ENCODE measurements around the gene CLMP. TPM values are rescaled to one million over a fixed set of nuclear protein-coding genes. Genes with fewer than 3 reads are reported as not detected.

CLMP gene
- total and polyA plus RNA-seq, 9 of the 15 experiments (the other 6 are each of a cell fraction or from before 2014, with no cell fraction given) = 0.02 to 0.15 (median 0.03) TPM; not detected in 6

DNA sequence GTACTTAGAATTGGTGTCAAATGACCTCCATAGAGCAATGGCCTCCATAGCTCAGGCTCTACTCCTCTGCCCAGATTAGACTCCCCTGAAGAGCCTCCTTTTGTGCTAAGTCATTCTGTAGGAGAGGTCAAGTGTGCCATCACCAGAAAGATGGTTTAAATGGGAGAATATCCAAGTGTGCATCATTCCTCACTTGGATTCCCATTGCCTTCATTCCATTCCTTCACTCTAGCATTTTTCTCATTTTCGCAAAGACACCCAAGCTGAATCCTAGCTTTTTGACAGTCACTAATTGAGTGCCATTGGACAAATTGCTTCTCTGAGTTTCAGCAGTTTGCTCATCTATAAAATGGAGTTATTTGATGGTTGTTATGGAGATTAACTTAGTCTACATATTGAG is 16.9 kb downstream of the CLMP start (continued):
- TF ChIP-seq ZBTB7A (IDR thresholded peaks at IDR 0.05; ENCODE audit: borderline replicate concordance, control insufficient read depth, low read depth, low read length) (no peak), CBX3 (IDR thresholded peaks at IDR 0.05; ENCODE audit: borderline replicate concordance in 1 of 2, low read length in 2 of 2) (no peak)
- TF ChIP-seq, protein P1, sequence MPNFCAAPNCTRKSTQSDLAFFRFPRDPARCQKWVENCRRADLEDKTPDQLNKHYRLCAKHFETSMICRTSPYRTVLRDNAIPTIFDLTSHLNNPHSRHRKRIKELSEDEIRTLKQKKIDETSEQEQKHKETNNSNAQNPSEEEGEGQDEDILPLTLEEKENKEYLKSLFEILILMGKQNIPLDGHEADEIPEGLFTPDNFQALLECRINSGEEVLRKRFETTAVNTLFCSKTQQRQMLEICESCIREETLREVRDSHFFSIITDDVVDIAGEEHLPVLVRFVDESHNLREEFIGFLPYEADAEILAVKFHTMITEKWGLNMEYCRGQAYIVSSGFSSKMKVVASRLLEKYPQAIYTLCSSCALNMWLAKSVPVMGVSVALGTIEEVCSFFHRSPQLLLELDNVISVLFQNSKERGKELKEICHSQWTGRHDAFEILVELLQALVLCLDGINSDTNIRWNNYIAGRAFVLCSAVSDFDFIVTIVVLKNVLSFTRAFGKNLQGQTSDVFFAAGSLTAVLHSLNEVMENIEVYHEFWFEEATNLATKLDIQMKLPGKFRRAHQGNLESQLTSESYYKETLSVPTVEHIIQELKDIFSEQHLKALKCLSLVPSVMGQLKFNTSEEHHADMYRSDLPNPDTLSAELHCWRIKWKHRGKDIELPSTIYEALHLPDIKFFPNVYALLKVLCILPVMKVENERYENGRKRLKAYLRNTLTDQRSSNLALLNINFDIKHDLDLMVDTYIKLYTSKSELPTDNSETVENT (CRISPR knock-in tag; IDR thresholded peaks at IDR 0.05) = no peak

DNA sequence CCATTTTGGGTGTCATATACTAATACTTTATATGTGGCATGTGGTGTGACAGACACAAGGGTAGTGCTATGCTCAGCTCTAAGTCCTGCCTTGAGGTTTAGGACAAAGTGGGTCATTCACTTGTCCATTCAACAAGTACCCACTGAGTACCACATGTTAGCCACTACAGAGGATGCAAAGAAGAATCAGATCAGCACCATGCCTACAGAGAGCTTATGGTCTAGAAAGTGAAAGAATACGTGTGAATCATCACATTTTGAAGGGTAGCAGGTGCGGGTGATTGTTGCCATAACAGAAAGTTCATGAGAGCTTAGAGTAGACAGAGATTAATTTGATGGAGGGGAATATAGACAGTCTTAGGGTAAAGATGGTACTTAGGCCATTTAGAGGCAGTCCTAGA is 18.3 kb downstream of the CLMP start:
- in situ Hi-C loops (cut with MboI) = no loop called here
- Histone ChIP-seq H3K79me2 (ENCODE audit: control insufficient read depth, insufficient read depth, low read length) (no peaks in the 10 kb centered on the region), H2AFZ (ENCODE audit: low read depth, low read length) (no peak overlapping the region), H3K4me2 (ENCODE audit: insufficient read depth, low read length) (no peak overlapping the region), H3K27me3 (ENCODE audit: control insufficient read depth in 2 of 2, insufficient read depth in 2 of 2, low read length in 2 of 2) (peaks cover 0 to 14% of the 10 kb centered on the region in 2 experiments; a peak in 2 of 5 replicates), H3K9me1 (ENCODE audit: control insufficient read depth, insufficient read depth, low read length) (no peaks in the 10 kb centered on the region), H3K9ac (ENCODE audit: insufficient read depth in 1 of 2, low read depth in 2 of 2, low read length in 2 of 2) (no peak overlapping the region), H3K4me3 (no peak overlapping the region), H3K4me1 (replicated peaks in 1 of 2; ENCODE audit: control insufficient read depth in 2 of 2, insufficient read depth in 2 of 2, low read length in 2 of 2) (no peaks in the 10 kb centered on the region), H3K9me3 (replicated peaks; ENCODE audit: control insufficient read depth, insufficient read depth, low read depth, low read length) (no peaks in the 10 kb centered on the region), H3K36me3 (ENCODE audit: control insufficient read depth, insufficient read depth, low read length) (no peaks in the 10 kb centered on the region), H3K27ac (ENCODE audit: extremely low read depth, low read depth, low read length) (no peak overlapping the region), H4K20me1 (replicated peaks; ENCODE audit: control insufficient read depth, insufficient read depth, low read length) (no peaks in the 10 kb centered on the region)
- intact Hi-C loops (cut with micrococcal nuclease) = no loop called here
- BruUV-seq (replicated peaks) = no TSS peak
- POLR2A ChIA-PET = no interaction called here
- no peak for DNase-seq (ENCODE audit: extremely low read depth in 1 of 4, low spot score in 3 of 4)
- ATAC-seq = no peak
- TF ChIP-seq, protein P2, sequence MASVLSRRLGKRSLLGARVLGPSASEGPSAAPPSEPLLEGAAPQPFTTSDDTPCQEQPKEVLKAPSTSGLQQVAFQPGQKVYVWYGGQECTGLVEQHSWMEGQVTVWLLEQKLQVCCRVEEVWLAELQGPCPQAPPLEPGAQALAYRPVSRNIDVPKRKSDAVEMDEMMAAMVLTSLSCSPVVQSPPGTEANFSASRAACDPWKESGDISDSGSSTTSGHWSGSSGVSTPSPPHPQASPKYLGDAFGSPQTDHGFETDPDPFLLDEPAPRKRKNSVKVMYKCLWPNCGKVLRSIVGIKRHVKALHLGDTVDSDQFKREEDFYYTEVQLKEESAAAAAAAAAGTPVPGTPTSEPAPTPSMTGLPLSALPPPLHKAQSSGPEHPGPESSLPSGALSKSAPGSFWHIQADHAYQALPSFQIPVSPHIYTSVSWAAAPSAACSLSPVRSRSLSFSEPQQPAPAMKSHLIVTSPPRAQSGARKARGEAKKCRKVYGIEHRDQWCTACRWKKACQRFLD (CRISPR knock-in tag; IDR thresholded peaks at IDR 0.05) = no peak
- no peak for TF ChIP-seq SAP30 (IDR thresholded peaks at IDR 0.05; ENCODE audit: borderline replicate concordance, insufficient read depth, low read depth, low read length, poor library complexity, severe bottlenecking)
- no peak for TF ChIP-seq SMARCA5 (IDR thresholded peaks at IDR 0.05)
- no peak for TF ChIP-seq XRCC5 (IDR thresholded peaks at IDR 0.05; ENCODE audit: low read depth, low read length)
- TF ChIP-seq CHD4 (IDR thresholded peaks at IDR 0.05; ENCODE audit: insufficient read depth, insufficient replicate concordance, low read depth, low read length, poor library complexity, severe bottlenecking) = no peak
- TF ChIP-seq POLR2A (conservative IDR thresholded peaks at IDR 0.05) = no peak
- CTCF ChIA-PET (ENCODE audit: low intra/inter-chr PET ratio) = no interaction called here
- no peak for FAIRE-seq
- 0% methylated on average over 2 of the region's 2 CpGs for WGBS (ENCODE audit: insufficient coverage, low coverage, missing lambda C conversion rate)

All from K562 (cell line).